Omental fat pad (tissue), 4 donors: ENCODE measurements around the gene LRRC2. TPM values are rescaled to one million over a fixed set of nuclear protein-coding genes. Genes with fewer than 3 reads are reported as not detected.
"Not testable (repeated sequence)": the region's sequence is repeated elsewhere in the genome, so short reads cannot be mapped to it uniquely, and the experiment has no call there.

Source experiments
- ATAC-seq: fragments of 150-250 bp; one replicate; pipeline ENCODE4 v1.9.1; 2016; ENCODE audit warnings: mild to moderate bottlenecking, moderate library complexity; ENCODE audit not compliant: low FRiP score
- DNase-seq: peaks from one replicate; pipeline ENCODE4 v3.0.0-alpha.2; 2019; ENCODE audit warnings: low spot score
- total RNA-seq, 4 donors: library from RNA; depleted of rRNA; stranded (reverse); fragments of >200 nt; gene quantifications; one replicate each; pipeline ENCODE4 v1.1.0, GENCODE V29; 2016
- TF ChIP-seq, protein P1 (sequence below), 3 donors: fragments of 450-650 bp; IDR thresholded peaks; one replicate each; pipeline ENCODE4 v1.5.1; 2016 to 2017; ENCODE audit warnings: antibody characterized with exemption in 3 of 3, mild to moderate bottlenecking in 3 of 3, moderate library complexity in 2 of 3

LRRC2 gene
- total RNA-seq, 4 donors from 2014 or later, result 2.0 to 6.9 (median 3.8) TPM

DNA sequence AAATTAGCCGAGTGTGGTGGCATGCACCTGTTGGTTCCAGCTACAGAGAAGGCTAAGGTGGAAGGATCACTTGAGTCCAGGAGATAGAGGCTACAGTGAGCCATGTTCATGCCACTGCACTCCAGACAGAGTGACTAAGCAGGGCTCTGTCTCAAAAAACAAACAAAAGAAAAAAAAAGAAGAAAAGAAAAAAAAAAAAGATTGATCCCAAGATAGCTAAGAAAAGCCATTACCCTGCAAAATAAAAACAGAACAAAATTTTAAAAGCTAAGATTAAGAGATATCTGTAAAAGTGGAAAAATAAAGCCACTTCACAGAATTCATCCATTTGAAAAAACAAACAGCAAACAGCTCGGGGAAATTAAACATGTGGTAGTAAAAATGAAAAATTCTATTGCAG is 23.8 kb downstream of the LRRC2 start:
- TF ChIP-seq, protein P1, sequence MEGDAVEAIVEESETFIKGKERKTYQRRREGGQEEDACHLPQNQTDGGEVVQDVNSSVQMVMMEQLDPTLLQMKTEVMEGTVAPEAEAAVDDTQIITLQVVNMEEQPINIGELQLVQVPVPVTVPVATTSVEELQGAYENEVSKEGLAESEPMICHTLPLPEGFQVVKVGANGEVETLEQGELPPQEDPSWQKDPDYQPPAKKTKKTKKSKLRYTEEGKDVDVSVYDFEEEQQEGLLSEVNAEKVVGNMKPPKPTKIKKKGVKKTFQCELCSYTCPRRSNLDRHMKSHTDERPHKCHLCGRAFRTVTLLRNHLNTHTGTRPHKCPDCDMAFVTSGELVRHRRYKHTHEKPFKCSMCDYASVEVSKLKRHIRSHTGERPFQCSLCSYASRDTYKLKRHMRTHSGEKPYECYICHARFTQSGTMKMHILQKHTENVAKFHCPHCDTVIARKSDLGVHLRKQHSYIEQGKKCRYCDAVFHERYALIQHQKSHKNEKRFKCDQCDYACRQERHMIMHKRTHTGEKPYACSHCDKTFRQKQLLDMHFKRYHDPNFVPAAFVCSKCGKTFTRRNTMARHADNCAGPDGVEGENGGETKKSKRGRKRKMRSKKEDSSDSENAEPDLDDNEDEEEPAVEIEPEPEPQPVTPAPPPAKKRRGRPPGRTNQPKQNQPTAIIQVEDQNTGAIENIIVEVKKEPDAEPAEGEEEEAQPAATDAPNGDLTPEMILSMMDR (IDR thresholded peaks at IDR 0.05), result no peak
- ATAC-seq, result no peak
- DNase-seq, result no peak

DNA sequence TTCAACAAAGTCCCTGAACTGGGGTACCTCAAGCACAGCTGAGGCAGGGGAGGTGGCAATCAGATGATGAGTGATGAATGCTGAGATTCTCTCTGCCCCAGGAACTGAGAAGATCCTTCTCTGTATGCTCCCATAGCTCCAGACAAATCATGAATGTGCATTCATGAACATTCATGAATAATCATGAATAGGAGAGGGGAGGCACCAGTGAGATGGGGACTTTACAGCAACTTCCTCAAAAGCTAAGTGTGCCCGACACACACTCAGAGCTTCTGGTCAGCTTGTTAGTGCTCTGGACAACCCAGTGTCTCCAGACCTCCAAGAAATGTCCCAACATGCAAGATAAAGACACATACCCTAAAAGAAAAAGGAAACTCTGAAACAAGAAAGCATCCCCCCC is 24.3 kb downstream of the LRRC2 start:
- ATAC-seq (no peak), DNase-seq (no peak)
- TF ChIP-seq, protein P1 (IDR thresholded peaks at IDR 0.05), result no peak

DNA sequence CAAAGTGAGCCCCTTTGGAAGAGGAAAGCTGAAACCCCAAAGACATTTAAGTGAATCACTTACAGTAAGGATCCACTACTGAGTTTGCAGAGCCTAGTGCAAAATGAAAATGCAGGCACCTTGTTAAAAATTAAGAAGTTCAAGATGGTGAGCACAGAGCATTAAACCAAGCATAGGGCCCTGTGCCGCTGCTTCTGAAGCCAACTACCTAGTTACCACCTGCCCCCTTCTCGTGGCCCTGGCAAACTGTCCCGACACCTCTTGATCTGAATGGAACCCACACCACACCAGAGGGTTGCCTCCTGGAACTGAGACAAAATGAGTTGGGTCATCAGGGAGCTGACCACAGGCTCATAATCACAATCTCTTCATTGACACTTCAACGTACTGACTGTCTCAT is 25.6 kb downstream of the LRRC2 start:
- TF ChIP-seq, protein P1 (IDR thresholded peaks at IDR 0.05), result no peak
- no peak for ATAC-seq
- no peak for DNase-seq

DNA sequence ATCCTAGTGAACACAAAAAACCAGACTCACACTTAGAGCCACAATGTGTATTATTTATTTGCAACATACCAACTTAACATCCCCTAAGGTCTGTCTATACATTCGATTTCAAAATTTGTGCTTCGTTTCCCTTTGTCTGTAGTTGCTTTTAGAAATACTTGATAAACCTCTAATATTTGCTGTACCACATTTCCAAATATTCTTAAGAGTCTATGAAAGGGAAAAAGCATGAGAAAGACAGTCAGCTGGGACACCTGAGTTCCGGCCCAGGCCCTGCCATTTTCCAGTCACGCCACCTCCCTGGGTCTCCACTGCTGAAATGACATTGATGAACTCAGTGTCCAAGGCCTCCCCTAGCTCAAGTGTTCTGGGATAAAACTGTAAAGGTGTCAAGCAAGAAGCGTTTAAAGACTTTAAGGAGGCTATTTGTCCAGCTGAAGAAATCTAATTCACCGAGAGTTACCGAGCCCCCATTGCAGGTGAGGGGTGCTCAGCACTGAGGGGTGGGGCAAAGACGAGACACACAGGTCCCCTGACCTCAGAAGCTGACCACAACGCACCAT is 26.6 kb downstream of the LRRC2 start:
- TF ChIP-seq, protein P1 (IDR thresholded peaks at IDR 0.05), result no peak
- DNase-seq, result no peak
- no peak for ATAC-seq

DNA sequence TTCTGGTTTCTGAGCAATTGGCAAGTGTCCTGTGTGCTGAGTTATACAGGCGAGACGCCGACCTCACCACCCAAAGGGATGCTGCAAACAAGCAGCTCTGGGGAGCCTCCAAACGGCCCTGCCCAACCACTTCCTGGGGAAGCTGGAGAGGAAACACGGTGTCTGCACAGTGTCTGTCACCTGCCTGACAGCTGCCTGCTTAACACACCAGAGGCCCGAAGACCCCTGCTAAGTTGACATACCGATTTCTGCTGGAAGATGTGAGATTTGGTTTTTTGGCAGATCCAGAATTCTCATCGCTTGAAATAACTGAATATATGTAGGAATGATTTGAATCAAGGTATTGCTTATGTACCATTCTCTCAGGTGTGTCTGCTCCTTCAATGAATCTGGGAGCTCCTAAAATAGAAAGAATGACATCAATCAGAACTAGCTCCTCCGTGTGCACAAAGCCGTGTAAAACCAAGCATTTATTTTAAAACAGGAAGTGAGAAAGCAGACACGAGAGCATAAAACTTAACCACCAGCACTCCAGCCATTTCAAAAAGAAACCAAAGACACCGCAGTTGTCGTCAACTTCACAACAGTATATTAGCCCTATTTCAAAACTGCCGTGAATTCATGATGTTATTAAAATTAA is 27.2 kb downstream of the LRRC2 start:
- no peak for ATAC-seq
- TF ChIP-seq, protein P1 (IDR thresholded peaks at IDR 0.05), result no peak
- no peak for DNase-seq

DNA sequence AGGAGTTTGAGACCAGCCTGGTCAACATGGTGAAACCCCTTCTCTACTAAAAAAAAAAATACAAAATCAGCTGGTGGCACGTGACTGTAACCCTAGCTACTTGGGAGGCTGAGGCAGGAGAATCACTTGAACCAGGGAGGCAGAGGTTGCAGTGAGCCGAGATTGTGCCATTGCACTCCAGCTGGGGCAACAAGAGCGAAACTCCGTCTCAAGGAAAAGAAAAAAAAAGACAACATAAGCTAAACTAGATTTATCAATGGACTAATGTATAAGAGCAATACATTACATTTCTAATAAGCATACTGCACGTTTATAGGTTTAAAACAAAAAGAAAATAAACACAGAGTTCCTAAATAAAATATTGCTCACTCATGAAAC is 27.7 kb downstream of the LRRC2 start:
- not testable (repeated sequence) for ATAC-seq, DNase-seq

DNA sequence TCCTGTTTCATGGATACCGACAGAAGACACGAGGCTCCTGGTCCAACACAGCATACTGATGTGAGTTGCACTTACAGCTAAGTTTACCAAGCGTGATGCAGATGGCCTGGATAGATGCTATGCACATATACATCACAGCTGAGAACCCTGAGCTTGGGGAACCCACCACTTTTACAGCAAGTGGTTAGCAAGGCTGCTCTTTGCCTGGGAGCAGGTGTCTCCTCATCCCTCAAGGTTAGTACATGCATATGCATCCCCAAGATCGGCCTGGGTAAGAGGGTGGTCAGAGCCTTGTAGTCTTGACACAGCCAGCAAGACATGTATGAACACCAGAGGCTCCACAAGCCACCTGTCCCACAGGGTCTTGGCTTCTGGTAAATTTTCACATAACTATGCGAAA is 28.3 kb downstream of the LRRC2 start:
- DNase-seq, result no peak
- no peak for ATAC-seq
- TF ChIP-seq, protein P1 (IDR thresholded peaks at IDR 0.05), result no peak
